ENCODE measurements around the gene ZNF853.
"Not testable (repeated sequence)": the region's sequence is repeated elsewhere in the genome, so short reads cannot be mapped to it uniquely, and the experiment has no call there.

Gene ZNF853

DNA sequence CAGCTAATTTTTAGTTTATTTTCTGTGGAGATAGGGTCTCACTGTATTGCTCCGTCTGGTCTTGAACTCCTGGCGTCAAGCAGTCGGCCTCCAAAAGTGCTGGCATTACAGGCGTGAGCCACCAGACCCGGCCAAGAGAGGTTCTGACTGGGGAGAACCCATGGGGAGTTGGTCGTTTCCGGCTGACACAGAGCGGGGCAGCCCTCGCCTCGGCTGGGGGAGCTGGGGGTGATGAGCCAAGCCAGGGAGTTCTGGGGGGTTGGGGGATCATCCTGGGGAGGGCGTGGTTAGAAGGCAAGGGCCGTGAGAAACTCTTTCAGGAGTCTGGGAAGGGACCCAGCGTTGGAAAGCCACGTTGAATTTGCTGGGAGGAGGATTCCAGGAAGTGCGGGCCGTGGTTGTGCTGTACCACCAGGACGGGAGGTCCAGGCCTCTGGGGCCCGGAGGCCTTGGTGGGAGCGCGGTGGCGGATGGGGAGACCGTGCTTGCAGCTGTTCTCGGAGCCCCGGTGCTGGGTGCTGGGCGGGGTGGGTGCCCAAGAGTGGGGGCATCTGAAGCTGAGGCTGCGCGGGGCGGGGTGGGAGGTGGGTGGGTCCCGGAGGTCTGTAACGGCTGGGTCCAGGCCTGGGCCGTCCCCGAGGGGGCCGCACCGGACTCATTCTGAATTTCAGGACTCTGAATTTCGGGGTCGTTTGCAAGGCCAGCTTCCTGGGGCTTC lies 8.4 kb upstream of the ZNF853 start:
- no peak for DNase-seq (ENCODE audit: low read depth, low spot score)

DNA sequence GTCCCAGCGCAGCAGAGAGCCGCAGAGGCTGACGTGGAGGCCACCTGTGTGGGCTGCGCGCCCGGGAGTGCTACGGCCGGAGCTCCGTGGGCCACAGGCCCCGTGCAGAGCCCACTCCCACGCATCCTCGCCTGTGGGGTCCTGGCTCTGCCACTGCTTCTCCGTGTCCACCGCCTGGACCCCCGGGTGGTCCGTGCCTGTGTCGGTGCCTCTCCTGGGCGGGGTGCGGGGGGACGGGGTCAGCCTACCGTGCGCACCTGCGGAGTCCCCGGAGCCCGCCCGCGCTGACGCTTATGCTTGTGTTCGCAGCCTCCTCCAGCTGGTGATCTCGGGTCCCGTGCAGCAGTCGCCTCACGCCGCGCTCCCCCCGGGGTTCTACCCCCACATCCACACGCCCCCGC lies 7.8 kb upstream of the ZNF853 start:
- no peak for DNase-seq (ENCODE audit: low read depth, low spot score)

DNA sequence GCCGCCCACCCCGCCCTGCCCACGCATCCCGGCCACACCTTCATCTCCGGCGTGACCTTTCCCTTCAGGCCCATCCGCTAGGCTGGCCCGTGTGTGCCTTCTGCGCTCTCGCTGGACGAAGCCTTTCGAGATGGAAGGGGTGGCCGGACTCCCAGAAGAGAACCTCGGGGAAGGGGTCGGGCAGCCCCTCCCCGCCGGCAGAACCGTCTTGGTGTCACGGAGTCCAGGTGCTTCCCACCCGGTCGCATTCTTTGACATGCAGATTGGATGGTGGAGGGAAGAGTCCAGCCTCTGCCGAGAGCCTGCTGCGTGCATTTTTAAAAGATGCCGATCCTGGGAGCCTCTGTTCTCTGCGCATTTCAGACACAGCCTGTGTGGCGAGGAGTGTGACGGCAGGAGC lies 7.3 kb upstream of the ZNF853 start:
- no peak for DNase-seq (ENCODE audit: low read depth, low spot score)

GRCh38 chr7:6608794-6609193 lies 6.6 kb upstream of the ZNF853 start:
- DNase-seq (ENCODE audit: low read depth, low spot score): no peak

- DNase-seq (ENCODE audit: low read depth, low spot score): no peak
Measured at GRCh38 chr7:6612819-6613218, 2.6 kb upstream of the ZNF853 start.

DNA sequence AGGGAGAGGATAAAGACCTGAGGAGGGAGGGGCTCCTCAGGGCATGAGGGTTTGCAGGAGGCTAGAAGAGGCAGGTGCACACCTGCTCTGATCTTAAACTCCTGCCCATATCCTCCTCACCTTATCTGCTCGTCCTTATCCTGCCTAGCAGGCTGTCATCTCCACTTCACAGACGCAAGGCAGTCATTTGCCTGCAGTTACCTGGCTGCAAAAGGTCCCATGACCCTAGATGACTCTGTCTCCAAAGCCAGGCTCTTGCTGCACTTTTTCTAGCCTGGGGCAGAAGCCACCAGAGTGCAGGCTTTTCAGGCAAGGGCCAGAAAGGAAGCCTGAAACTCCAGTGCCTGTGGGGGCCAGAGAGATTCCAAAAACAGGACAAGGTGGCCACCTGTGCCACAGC lies 1.7 kb upstream of the ZNF853 start:
- DNase-seq (ENCODE audit: low read depth, low spot score): peak; percentile 83

DNA sequence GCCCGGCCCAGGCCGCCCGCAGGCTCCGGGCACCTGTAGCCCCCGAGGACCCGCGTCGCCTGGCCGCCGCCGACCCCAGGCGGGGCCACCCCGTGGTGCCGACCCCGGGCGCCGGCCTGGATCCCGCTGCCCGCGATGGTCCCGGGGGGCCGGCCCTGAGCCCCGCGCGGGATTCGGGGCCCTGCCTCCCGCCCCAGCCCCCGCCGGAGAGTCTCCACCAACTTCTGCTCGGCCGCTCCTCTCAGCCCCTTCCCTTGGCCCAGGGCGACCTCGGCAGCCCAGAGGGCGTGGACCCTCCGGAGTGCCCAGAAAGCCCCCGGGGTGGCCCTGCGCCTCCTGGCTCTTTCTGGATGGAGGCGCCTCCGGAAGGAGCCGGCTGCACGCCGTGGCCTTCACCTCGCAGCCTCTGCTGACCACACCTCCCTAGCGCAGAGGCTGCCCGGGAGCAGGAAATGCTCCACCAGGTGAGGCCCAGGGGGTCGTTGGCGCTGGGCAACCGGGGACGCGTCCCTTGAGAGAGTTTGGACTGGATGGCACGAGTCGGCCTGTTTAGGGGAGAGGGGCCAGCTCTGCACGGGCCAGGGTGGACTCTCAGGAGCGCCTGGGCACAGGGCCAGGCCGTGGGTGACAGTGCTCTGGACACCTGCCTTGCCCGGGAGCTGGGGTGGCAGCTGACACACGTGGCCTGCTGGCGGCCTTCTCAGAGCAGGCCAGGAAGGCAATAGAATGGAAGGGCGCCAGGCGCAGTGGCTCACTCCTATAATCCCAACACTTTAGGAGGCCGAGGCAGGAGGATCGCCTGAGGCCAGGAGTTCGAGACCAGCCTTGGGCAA lies 529 bp downstream of the ZNF853 start:
- DNase-seq (ENCODE audit: low read depth, low spot score): no peak

- DNase-seq (ENCODE audit: low read depth, low spot score): no peak
Measured at GRCh38 chr7:6616854-6617643, 1.6 kb downstream of the ZNF853 start.

DNA sequence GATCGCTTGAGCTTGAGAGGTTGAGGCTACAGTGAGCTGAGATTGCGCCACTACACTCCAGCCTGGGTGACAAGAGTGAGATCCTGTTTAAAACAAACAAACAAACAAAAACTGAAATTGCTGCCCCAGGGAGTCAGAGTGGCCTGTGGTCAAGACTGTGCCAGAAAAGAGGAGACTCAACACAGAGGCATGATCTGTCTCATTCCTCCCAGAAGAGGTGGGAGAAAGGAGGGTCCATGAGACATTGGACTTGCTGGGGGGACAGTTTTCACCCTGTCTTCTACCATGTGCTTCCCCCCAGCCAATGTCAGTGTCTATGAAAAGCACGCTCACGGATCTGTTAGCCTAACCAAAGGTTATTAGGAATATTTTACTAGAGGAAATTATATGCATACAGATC lies 3.2 kb downstream of the ZNF853 start:
- DNase-seq (ENCODE audit: low read depth, low spot score): no peak

GRCh38 chr7:6619961-6620360 lies 4.6 kb downstream of the ZNF853 start:
- no peak for DNase-seq (ENCODE audit: low read depth, low spot score)

- DNase-seq (ENCODE audit: low read depth, low spot score): peak; percentile 73
Measured at GRCh38 chr7:6621195-6622133, 6.1 kb downstream of the ZNF853 start.

DNA sequence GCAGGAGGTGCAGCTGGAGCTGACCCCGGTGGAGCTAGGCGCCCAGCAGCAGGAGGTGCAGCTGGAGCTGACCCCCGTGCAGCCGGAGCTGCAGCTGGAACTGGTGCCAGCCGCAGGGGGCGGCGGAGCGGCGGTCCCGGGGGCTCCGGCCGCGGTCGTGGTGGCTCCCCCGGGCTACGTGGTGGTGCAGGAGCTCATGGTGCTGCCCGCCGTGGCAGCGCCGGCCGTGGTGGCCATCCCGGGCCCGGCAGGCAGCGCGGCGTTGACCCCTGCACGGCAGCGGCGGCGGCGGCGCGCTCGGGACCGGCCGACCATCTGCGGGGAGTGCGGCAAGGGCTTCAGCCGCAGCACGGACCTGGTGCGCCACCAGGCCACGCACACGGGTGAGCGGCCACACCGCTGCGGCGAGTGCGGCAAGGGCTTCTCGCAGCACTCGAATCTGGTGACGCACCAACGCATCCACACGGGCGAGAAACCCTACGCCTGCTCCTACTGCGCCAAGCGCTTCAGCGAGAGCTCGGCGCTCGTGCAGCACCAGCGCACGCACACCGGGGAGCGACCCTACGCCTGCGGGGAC lies 6.8 kb downstream of the ZNF853 start:
- DNase-seq (ENCODE audit: low read depth, low spot score): peak; percentile 65

DNA sequence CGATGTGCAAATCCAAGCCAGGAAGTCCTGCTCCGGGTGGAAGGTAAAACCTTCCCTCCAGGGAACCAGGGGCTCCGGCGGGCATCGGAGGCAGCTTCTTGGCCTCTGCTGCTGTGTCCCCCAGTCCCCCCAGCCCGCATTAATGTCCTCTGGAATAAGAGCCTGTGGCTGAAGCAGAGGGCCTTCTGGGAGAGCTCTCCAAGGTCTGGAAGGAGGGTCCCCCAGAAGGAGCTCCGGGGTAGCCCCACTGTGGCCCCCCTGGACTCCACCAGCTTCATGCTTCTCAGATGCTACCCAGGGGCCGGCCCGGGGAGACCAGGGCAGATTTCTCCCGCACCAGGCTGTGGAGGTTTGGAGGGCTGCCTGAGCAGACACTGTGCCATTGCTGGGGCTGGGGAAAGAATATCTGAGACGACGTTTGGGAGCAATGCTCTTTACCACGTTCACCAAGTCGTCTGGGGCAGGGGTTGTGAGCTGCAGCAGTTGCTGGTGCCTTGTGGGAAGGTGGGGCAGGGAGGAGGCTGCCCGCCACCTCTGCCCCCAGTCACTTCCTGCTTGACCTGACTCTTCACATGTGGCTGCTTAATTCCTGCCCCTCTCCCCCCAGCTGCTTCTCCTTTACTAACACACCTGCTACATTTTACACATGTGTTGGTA lies 8.3 kb downstream of the ZNF853 start:
- no peak for DNase-seq (ENCODE audit: low read depth, low spot score)

- DNase-seq (ENCODE audit: low read depth, low spot score): no peak
Measured at GRCh38 chr7:6624246-6624611, 8.8 kb downstream of the ZNF853 start.

DNA sequence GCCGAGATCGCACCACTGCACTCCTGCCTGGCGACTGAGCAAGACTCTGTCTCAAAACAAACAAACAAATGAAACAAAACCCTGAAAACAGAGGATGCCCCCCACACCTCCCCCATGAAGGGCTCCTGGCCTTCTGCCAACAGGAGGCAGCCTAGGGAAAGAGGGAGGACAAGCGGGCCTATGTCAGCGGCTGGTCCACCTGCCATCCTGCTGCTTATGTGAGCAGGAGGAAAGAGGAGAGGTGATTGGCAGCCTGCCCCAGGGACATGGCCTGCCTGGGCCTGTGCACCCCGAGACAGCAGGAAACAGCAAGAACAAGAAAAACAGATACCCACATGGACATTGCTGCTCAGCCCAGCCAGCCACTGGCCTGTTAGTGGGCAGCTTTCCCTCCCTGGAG lies 12.6 kb downstream of the ZNF853 start:
- DNase-seq (ENCODE audit: low read depth, low spot score): no peak

DNA sequence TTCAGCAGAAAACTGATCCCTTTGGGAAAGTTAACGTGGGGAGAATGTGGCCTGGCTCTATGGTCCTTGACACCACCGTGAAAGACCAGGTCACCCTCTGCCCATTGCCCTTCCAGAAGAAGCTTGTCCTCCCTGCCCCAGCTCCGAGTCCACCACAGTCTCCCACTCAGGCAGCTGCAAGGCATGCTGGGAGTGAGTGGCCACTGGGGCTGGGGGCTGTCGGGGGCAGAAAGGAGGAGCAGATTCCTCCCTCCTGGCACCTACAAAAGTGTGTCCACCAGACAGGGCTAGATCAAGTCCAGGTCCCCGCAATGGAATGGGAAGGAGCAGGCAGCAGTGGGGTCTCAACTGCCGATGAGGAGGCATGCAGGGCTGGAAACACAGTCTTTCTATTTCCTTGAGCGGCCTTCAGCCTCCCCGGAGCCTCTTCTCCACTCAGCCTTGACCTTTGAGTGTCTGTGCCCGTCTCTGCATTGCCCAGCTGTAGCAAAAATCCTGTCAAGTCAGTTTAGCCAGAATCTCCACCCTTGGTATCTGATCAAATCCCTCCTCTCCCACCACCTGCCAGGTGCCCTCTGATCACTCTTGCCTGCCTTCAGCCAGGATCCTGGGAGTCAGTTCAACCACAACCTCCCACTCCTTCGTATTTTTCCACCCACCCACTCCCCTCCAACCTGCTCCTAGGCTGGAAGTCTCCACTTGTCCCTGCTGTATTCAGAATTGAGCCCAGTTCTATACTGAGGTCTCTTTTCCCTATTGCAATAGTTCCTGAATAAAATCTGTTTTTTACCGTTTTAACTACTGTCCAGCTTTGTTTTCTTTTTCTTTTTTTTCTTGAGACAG lies 14.8 kb downstream of the ZNF853 start:
- no peak for DNase-seq (ENCODE audit: low read depth, low spot score)

DNA sequence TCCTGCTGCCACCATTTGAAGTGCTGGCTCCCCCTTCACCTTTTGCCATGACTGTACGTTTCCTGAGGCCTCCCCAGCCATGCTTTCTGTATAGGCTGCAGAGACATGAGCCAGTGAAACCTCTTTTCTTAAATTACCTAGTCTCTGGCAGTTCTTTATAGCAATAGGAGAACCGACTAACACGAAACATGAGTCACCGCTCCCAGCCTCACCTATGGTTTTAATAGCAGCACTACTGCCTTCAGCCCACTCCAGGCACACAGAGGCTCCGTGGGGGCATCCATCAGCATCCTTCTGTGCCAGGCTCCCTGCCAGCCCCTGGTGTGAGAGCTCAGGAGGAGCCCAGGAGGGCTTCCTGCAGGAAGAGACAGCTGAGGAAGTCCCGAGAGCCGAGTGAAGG lies 16.2 kb downstream of the ZNF853 start:
- DNase-seq (ENCODE audit: low read depth, low spot score): no peak

DNA sequence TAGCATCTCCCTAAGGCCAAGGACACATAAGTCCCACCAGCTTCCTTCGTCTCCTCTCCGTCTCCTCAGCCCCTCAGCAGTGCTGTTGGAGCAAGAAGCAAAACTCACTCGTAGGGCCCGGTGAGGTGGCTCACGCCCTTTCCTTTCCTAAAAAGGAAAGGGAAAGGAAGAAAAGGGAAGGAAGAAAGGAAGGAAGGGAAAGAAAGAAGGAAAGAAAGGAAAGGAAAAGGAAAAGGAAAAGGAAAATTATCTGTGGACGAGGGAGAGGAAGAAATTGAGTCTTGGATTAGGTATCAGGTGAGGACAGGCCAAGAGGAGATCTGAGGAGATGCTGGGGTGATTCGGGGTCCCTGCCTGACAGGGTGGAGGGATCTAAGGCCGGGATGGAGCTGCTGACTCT lies 18.6 kb downstream of the ZNF853 start:
- no peak for DNase-seq (ENCODE audit: low read depth, low spot score)

- DNase-seq (ENCODE audit: low read depth, low spot score): not testable (repeated sequence)
Measured at GRCh38 chr7:6634971-6635370, 19.6 kb downstream of the ZNF853 start.

Measured in ELF-1 (cell line).